NCI-H146 (cell line): ENCODE data around the gene EIPR1.
"Not testable (repeated sequence)": the region's sequence is repeated elsewhere in the genome, so short reads cannot be mapped to it uniquely, and the experiment has no call there.

Source experiments
- DNase-seq: peaks from one replicate; lab custom pipeline; 2025; lab: John Stamatoyannopoulos, UW

Gene EIPR1

DNA sequence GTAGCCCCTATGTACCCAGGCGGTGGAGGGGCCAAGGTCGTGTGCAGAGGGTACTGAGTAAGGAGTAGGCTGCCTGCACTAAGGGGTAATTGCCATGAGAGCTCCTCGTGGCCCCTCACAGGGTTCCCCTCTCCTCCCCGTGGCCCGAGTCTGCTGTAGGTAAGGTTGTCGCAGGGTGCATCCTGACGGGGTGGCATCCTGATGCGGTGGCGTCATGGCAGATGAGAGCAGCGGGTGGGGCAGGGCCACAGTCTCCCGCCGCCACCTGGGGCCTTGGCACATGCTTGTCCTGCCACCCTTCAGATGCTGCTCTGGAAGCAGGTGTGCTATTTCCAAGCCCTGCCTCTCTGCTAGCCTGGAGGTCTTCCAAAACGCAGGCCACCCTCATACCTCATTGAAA lies 89.7 kb downstream of the EIPR1 start:
- no peak for DNase-seq

- not testable (repeated sequence) for DNase-seq
Observed at GRCh38 chr2:3286646-3287036, 91.0 kb downstream of the EIPR1 start.

DNA sequence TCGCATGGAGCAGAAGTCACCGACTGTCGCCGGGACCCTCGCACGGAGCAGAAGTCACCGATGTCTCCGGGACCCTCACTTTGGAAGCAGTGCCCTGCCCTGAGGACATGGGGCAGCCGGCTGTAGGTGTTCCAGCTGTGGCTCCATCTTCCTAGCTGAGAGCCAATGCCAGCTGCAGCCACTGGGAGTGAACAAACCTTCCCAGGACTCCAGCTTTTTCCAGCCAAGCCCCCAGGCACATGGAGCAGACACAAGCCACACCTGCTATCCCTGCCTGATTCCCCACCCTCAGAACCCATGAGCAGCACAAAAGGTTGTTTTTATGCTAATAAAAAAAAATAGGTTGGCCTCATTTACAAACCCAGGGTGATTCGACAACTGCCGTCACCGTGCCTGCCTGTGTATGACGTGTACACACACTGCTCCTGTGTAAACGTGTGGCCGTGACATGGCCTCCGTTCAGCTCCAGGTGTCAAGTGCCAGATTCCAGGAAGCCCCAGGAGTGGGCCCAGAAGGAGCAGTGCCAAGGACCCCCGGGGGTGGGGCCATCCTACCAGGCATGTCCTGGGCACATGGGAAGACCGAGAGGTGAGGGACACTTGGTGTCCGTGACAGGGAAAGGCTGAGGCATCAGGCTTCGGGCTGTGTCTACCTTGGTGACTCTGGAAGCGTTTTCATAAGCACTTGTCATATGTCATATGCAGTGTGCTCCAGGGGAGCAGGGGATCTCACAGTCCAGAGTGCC lies 91.5 kb downstream of the EIPR1 start:
- DNase-seq = peak; percentile 29

- DNase-seq = no peak
Observed at GRCh38 chr2:3284657-3285630, 92.7 kb downstream of the EIPR1 start.

DNA sequence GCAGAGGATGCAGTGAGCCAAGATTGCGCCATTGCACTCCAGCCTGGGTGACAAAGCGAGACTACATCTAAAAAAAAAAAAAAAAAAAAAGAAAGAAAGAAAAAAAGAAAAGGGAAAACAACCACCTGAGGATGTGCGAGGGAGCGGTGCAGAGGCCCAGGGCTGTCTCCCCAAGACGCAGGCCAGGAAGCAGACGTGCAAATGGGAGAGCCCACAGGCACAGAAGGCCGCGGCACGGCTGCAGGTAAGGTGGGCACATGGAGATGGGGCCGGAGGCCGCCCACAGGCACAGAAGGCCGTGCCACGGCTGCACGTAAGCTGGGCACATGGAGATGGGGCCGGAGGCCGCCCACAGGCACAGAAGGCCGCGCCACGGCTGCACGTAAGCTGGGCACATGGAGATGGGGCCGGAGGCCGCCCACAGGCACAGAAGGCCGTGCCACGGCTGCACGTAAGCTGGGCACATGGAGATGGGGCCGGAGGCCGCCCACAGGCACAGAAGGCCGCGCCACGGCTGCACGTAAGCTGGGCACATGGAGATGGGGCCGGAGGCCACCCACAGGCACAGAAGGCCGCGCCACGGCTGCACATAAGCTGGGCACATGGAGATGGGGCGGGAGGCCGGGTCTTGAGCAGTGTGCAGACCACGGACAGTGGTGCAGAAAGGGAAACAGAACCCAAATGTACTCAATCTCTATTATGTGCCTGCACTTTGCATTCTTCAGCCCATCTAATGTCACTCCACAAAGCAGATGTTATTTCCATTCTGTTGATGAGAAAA lies 93.6 kb downstream of the EIPR1 start:
- DNase-seq = not testable (repeated sequence)

- no peak for DNase-seq
Observed at GRCh38 chr2:3283206-3283605, 94.4 kb downstream of the EIPR1 start.

DNA sequence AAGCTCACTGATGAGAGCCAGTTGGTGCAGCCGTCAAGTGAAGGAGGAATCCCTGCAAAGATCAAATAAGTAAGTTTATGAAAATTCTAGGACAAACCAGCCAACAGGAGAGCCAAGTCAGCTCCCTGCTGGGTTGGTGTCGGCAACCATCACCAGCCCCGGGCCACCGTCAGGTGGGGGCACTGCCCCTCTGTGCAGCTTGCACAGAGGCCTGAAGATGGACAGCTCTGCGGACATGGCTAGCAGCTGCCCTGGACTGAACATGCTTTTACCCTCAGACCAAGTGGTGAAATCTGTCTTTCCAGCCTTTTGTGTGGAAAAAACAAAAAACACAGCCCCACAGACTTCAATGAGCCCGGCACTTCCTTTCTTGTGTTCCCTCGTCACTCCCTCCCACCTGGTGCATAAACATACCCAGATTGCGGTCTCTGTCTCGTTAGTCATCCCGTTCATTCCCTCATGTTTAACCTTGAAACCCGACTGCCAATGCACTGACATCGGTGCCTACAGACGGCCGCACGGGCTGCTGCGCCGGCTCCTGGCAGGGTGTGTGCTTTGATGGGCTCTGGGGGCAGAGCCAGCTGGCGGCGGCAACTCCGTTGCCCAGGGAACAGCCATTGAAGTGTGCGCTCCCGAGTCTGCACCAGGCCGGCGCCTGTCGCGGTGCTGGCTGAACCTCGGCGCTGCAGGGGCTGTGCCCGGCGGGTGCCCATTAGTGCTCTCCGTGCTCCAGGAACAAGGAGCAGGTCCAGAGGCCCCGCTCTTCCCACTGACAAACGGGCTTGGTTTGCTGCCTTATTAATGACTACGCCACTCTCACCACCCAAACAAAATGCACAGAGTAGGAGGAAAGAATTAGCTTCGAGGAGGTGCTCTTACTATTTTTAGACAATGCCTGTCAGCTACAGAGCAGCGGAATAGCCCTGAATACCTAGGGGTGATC lies 95.3 kb downstream of the EIPR1 start:
- DNase-seq = peak; percentile 81

DNA sequence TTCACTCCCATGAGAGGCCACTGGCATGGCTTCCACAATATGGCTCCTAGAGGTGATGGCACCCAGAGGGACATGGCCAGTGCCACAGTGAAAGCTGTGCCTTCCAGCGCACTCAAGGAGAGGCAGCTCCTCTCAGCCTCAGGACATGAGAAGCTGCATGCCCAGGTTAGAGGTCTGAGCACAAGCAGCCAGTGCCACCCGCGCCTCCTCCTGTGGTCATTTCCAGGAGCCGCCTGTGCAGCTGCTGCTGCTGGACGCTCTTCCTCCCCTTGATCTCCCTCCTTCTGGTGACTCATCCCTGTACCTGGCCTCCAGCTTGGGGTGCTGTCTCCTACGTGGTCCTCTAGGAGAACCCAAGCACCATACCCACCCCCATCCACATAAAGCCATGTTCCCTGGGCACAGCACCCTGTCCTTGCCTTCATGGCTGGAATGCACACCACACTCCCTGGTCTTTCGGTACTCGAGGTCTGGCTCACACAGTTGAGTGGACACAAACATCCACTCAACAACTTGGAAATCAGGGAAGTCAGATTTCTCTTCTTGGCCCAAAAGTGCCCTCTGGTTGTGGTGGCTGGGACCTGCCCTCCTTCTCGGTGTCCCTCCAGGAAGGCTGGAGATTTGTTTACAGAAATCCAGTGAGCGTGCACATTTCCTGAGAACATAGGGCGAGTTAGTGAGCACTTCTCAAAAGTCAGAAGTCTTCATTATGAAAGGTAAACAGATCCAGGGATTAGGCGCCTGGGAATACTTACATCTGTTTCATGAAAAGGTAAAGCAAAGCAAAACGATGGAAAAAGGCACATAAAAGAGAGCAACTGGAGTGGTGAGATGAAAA lies 96.7 kb downstream of the EIPR1 start:
- no peak for DNase-seq

DNA sequence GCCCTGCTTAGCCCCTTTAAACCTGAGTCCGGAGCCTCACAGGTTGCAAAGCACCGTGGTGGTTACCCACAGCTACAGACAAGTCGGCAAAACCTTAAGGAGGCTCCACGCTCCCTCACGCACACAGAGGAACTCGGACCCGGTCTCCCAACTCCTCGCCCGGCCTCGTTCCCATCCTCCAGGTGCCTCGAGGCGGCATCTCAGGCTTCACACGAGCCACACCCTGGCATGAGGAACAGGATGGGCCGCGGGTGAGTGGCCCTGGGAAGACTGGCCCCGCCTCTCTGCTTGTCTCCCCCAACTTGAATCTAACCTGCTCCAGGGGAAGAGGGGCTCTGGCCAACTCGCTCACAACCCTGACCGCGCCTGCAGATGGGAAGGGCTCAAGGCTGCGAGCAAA lies 97.4 kb downstream of the EIPR1 start:
- no peak for DNase-seq

GRCh38 chr2:3279236-3279960 lies 98.2 kb downstream of the EIPR1 start:
- DNase-seq = no peak

- no peak for DNase-seq
Observed at GRCh38 chr2:3278521-3279218, 98.9 kb downstream of the EIPR1 start.

DNA sequence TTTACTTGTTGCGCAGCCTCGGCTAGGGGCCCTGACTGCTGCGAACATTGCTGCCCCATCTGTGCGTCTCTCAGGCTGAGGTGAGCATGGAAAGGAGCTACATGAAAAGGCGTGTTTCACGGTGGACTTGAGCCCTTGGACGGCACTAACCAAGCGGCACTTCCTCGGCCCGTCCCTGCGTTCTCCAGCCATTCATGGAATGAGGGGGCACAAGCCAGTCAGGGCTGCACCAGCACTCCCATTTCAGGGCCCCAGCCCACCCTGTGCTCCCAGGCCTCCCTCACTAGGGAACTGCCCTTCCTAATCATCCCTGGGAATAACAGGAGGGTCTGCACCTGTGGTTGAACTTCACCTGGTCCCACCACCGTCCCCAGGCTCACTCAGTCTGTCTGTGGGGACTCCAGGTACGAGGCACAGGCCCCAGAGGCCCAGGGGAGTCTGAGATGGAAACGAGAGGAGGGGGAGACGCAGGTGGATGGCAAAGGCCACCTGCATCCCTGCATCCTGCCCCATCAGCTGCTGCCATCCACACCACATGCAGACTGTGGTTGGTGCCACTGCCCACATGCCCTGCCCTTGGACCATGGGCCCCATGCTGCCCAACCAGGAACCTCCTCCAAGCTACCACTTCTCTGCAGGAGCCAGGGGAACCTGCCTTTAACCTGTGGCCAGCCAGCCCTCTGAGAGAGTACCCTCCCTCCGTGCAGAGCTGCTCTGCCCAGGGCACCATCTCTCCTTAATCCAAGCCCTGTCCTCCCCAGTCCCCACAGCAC lies 99.7 kb downstream of the EIPR1 start:
- DNase-seq = no peak

DNA sequence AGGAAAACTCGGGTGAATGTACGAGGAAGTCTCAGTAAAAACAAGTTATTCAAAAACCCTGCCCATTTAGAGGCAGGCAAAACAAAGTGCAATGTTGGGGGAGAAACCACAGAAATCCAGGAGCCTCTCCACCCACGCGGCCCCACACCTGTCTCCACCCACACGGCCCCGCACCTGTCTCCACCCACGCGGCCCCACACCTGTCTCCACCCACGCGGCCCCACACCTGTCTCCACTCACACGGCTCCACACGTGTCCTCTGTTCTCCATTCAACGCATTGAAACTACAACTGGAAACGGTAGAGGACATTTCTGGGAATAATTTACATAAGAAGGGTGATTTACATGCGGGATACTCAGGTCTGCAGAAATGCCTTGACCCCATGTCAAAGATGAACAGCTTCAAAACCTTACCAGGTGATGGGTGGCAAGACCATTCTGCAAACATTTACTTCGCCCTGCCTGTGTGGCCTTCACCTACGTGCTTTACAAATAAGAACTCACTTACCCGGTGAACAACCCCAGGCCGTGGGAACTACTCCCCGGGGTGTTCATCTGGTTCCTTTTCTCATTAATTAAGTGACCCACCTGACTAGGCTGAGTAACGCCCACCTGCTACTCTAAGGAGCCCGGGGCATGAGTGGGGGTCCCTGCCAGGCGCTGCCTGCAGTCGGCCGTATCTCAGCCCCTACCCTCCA lies 100.4 kb downstream of the EIPR1 start:
- DNase-seq = no peak

GRCh38 chr2:3272761-3273160 lies 104.9 kb downstream of the EIPR1 start:
- DNase-seq = no peak

DNA sequence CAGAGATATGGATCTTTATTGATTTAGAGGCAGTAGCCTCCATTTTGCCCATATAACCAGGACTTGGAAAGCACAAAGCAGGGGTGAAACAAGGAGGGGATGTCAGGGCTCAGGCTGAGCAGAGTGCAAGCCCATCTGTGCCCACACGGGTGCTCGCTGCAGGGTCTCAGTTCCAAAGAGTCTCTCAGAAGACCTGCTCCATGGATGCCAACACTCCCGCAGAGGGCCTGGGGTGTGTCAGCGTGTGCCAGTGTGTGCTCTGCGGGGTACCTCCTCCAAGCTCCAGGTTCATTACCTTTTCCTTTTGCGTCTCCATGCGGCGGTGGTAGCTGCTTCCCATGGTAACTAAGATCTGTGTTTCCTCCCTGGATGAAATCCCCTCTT lies 107.5 kb downstream of the EIPR1 start:
- no peak for DNase-seq

DNA sequence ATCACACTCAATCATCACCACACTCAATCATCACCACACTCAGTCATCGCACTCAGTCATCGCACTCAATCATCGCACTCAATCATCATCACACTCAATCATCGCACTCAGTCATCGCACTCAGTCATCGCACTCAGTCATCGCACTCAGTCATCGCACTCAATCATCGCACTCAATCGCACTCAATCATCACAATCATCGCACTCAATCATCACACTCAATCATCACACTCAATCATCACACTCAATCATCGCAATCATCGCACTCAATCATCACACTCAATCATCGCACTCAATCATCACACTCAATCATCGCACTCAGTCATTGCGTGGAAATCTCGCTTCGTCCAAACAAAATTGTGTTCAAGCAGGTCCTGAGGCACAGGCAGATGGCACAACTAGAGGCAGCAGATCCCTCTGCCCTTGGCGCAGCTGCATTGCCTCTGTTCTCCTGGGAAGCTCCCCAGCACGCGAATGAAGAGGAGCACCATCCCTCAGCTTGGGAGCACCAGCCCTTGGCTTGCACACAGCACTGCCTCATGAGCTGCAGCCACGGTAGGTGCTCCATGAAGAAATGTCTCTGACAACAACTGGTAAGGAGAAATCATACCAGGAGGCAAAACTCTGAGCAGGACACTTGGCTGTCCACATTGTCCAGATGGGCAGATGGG lies 108.1 kb downstream of the EIPR1 start:
- no peak for DNase-seq

GRCh38 chr2:3268705-3269029 lies 109.0 kb downstream of the EIPR1 start:
- no peak for DNase-seq
